ENCODE measurements around the gene DRAM1.

The DRAM1 gene

DNA sequence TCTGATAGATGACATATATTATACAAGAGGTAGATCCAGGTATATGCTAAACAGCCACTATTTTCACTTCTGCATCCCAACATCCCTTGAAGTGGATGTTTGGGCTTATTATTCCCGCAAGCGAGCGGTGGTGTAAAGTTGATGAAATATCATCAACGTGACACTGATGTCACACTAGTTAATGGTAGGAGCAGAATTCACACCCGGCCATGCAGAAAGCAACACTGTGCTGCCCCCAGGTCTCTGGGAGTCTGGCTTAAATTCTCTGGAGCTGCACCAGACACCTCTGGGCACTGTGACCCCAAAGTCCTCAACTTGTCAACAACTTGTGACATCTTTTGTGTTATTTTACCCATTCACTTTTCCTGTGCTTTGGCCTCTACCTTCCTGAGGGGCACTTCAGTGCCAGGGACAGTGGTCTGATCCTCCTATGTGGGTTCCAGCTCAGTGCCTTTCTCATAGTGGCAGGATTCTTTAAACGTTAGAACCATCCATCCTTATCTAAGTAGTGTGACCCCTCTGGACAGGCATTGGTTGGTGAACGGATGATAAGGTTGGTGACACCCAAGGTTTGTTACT lies 952 bp downstream of the DRAM1 start:
- TF ChIP-seq GATA3 (IDR thresholded peaks at IDR 0.05; ENCODE audit: low read depth, low read length) (no peak), GATA2 (IDR thresholded peaks at IDR 0.05; ENCODE audit: low read depth, low read length) (no peak)

DNA sequence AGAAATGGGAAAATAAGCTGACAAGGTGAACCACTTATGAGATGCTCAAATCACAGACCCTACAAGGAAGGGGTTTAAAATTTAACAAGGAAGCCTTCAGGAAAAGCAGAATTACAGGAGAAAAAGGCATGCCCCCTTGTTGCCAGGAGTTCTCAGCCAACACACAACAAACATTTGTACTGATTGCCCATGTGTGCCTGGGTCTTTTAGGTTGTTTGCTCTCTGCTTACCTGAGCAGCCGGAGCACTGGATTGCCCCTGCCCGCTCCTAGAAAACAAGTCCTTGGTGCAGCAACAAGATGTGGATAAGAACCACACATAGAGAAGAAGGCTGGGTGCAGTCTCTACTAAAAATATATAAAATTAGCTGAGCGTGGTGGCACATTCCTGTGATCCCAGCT lies 3.4 kb downstream of the DRAM1 start:
- TF ChIP-seq GATA2 (IDR thresholded peaks at IDR 0.05; ENCODE audit: low read depth, low read length) (no peak), GATA3 (IDR thresholded peaks at IDR 0.05; ENCODE audit: low read depth, low read length) (no peak)

DNA sequence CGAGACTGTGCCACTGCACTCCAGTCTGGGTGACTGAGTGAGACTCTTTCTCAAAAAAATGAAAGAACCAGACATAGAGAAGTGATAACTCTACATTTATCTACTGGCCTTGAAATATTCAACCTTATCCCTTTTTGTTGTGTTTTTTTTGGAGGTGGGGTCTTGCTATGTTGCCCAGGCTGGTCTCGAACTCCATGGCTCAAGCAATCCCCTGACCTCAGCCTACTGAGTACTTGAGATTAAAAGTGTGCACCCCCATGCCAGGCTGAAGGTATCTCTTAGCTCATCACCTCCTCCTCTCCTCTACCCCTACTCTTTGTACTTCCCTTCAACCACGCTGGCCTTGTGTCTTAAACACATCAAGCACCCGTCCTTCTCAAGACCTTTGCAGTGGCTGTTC lies 3.8 kb downstream of the DRAM1 start:
- TF ChIP-seq GATA2 (IDR thresholded peaks at IDR 0.05; ENCODE audit: low read depth, low read length) (no peak), GATA3 (IDR thresholded peaks at IDR 0.05; ENCODE audit: low read depth, low read length) (no peak)

DNA sequence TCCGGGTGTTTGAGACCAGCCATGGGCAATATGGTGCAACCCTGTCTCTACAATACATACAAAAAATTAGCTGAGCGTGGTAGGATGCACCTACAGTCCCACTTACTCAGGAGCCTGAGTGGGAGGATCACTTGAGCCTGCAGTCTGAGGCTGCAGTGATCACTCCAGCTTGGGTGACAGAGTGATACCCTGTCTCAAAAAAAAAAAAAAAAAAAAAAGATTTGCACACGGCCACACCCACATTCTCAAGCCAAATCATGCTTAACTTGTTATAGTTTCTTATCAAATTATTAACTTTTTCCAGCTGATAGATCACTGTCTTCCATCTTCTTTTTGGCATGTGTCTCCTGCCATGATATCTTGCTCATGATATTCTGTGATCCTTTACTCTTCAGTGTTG lies 6.8 kb downstream of the DRAM1 start:
- TF ChIP-seq GATA2 (IDR thresholded peaks at IDR 0.05; ENCODE audit: low read depth, low read length): no peak
- no peak for TF ChIP-seq GATA3 (IDR thresholded peaks at IDR 0.05; ENCODE audit: low read depth, low read length)

DNA sequence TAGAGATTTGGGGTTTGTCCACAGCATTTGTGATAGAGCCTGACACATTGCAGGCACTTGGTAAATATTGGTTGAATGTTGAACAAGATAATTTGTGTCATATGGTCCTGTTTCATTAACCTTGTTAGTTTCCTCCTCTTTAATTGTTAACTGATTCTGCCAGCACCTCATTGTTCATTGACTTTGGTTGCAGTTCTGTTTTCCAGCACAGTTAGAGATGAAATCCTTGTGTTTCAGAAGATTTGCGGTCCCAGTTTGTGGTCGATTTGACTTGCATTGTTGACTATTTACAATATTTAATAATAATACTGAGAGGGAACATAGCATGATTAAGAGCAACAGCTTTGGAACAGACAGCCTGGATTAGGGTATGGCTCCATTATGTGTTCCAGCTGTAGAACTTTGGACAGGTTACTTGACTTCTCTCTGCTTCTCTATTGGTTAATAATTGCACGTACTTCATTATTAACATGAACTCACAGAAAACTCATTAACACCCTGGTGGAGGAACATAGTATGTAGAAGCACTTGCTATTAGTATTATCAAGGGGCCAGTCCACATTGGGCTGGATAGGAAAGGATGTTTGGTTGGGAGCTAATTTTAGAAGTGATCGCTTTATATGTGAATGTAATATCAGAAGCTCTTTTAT lies 8.7 kb downstream of the DRAM1 start:
- TF ChIP-seq GATA2 (IDR thresholded peaks at IDR 0.05; ENCODE audit: low read depth, low read length) (no peak), GATA3 (IDR thresholded peaks at IDR 0.05; ENCODE audit: low read depth, low read length) (no peak)

DNA sequence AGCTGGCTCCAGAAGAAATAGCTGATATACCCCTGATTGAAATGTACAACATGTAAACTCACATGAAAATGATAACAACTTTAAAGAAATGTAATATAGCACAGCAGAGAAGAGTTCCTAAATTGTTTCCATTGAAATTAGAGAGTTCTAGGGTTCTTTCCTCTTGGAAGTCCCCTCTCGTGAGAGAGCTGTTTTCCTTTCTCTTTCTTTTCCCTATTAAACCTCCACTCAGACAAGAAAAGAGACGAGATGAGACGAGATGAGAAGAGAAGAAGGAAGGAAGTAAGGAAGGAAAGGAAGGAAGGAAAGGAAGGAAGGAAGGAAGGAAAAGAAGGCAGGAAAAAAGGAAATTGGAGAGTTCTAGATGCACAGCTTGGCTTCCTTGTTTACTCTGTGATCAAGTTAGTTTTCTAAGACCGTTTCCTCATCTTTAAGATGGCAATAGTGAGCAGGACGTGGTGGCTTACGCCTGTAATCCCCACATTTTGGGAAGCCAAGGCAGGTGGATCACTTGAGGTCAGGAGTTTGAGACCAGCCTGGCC lies 11.9 kb downstream of the DRAM1 start:
- TF ChIP-seq GATA2 (IDR thresholded peaks at IDR 0.05; ENCODE audit: low read depth, low read length) (no peak), GATA3 (IDR thresholded peaks at IDR 0.05; ENCODE audit: low read depth, low read length) (no peak)

DNA sequence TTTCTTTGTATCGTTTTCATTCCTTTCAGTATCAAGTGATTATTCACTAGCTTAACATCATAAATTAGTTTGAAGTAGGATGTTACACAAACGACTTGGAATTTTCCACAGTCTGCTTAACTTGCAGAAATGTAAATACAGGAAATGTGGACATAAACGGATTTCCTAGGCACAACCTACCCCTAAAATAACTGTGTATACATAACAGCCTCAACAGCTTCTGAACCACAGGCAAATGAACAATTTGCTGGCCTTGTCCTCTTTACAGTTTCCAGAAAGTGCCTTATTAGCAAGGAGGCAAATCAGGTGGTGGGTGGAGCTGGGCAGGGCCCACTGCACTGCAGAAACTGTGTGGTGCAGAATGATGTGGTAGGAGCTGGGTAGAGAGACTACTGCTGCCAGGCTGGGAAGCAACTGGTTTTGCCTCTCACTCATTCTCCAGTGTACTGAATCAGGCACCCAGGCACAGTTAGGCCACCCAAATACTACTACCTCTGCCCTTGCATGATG lies 14.1 kb downstream of the DRAM1 start:
- TF ChIP-seq GATA3 (IDR thresholded peaks at IDR 0.05; ENCODE audit: low read depth, low read length): no peak
- TF ChIP-seq GATA2 (IDR thresholded peaks at IDR 0.05; ENCODE audit: low read depth, low read length): no peak

DNA sequence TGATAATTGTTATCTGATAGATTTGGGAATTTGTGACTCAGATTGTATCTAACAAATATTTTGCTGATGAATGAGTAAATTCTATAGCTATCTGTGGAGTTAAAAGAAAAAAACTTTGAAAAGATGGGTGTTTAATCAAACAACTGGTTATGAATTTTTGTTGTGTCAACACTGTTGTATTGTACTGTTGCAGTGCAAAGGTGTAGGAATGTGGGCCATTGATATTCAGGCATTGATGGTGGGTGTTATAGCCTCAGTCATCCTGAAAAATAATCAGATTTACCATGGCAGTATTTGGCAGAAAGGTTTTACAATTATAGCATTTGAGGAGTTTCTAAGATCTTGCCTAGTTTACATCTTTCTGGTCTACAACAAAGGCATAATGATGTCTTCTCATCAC lies 15.4 kb downstream of the DRAM1 start:
- TF ChIP-seq GATA3 (IDR thresholded peaks at IDR 0.05; ENCODE audit: low read depth, low read length): no peak
- no peak for TF ChIP-seq GATA2 (IDR thresholded peaks at IDR 0.05; ENCODE audit: low read depth, low read length)

DNA sequence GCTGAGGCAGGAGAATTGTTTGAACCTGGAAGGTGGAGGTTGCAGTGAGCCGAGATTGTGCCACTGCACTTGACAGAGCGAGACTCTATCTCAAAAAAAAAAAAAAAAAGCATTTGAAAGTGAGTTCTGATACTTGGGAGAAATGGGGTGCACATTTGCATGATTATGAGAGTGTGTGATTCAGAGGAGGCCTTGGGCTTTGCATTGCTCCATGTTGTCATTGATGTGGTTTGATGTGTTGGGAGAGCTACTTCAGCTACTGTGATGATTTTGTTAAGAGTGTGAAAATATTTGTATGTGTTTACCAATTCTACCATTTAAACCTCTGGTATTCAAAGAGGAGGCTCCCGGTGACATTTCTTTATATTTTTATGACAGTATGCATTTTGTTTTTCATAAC lies 24.4 kb downstream of the DRAM1 start:
- TF ChIP-seq GATA3 (IDR thresholded peaks at IDR 0.05; ENCODE audit: low read depth, low read length): no peak
- no peak for TF ChIP-seq GATA2 (IDR thresholded peaks at IDR 0.05; ENCODE audit: low read depth, low read length)

DNA sequence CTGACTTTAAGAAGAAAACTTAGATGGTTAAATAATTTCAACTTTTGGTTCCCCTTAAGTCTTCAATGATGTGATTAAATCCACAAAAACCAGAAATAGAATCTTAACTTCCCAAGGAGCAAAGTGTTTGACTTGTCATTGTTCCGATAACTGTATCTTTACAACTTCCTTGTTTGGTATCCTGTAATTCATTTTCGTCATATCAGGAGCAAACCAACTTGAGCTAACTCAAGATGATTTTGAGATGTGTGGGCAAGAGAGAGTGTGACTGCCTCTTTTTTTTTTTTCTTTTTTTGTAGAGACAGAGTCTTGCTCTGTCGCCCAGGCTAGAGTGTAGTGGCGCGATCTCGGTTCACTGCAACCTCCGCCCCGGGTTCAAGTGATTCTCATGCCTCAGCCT lies 25.3 kb downstream of the DRAM1 start:
- TF ChIP-seq GATA3 (IDR thresholded peaks at IDR 0.05; ENCODE audit: low read depth, low read length) (no peak), GATA2 (IDR thresholded peaks at IDR 0.05; ENCODE audit: low read depth, low read length) (no peak)

DNA sequence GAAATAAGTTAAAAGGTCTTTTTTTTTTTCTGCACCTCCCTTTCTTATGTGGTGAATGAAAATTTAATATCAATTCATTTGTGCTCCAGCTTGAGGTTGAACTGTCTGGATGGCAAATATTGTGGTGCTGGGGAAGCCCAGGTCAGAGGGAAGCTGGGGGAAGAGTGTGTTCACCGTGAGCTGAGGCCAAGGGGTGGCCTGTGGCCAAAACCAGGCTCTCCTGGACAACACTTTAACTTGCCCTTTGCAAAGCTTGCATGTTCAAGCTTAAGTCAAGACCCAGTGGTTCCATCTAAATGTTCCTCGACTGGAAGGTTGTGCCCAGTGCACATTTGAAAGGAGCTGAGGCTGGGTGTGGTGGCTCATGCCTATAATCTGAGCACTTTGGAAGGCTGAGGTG lies 28.8 kb downstream of the DRAM1 start:
- TF ChIP-seq GATA2 (IDR thresholded peaks at IDR 0.05; ENCODE audit: low read depth, low read length): no peak
- TF ChIP-seq GATA3 (IDR thresholded peaks at IDR 0.05; ENCODE audit: low read depth, low read length): no peak

DNA sequence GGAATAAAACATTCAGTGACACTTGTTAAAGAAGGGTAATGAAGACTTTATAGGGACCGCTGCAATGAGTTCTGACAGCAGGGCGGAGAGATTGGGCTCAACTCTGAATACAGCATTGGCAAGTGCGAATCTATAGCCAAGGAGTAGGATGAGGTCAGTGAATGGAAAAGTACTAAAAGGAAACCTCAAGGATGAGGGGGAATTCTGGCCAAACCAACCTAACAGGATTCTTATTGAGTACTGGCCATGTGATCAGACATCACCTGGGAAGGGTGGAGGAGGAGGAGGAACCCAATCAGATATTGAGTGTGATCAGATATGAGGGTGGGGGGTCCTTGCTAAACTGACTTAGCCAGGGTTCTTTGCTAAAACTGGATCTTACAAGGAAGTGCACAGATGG lies 31.0 kb downstream of the DRAM1 start:
- TF ChIP-seq GATA3 (IDR thresholded peaks at IDR 0.05; ENCODE audit: low read depth, low read length) (no peak), GATA2 (IDR thresholded peaks at IDR 0.05; ENCODE audit: low read depth, low read length) (no peak)

DNA sequence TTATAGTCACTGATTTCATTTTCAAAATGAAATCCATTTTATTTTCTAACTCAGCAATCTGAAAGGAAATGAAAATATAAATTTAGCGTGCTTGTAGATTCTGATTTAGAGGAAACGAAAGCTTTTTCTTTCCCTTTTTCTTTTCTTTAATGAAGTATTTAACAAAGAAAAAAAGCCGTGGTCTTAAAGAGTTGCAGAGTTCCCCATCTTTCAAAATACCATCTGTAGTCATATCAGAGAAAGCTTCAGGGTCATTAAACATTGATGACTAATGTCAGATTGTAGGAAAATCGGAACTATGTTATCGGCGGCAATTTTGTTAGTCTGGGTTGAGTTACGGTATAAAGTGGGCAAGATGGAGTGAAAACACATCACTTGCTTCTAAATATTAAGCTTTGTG lies 32.3 kb downstream of the DRAM1 start:
- TF ChIP-seq GATA2 (IDR thresholded peaks at IDR 0.05; ENCODE audit: low read depth, low read length): no peak
- no peak for TF ChIP-seq GATA3 (IDR thresholded peaks at IDR 0.05; ENCODE audit: low read depth, low read length)

DNA sequence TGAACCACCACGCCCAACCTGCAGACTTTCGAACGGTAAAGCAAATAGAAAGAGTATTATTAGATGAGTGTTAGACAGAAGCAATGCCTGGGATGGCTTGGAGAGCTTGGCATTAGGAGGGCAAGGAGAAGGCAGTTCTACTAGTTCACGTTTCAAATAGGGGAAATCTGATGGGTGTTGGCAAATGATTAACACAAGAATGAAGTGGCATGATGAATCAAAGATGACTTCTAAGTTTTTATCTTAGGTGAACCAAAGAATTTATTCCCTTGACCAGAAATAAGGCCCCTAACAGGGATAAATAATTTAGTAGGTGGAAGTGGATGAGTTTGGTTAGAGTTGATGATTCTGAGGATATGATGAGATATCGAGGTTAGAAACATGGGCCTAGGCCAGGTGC lies 38.5 kb downstream of the DRAM1 start:
- TF ChIP-seq GATA2 (IDR thresholded peaks at IDR 0.05; ENCODE audit: low read depth, low read length) (no peak), GATA3 (IDR thresholded peaks at IDR 0.05; ENCODE audit: low read depth, low read length) (no peak)

DNA sequence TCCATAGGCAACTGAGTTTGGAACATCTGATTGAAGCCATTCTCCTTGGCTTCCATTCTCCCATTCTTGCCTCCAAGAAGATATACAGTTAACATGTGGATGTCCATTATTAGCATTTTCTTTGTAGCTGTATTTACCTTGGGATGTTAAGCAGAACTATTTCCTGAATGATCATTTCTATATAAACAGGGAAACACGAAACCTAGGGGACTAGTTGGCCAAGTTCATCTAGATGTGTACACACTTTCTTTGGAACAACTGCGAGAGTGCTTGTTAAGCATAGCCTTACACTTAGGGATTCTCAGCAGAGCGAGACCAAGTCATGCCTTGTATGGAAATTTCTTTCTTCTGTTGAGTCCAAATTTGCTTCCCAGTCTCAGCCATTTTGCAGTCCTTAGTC lies 42.1 kb downstream of the DRAM1 start:
- TF ChIP-seq GATA3 (IDR thresholded peaks at IDR 0.05; ENCODE audit: low read depth, low read length): no peak
- TF ChIP-seq GATA2 (IDR thresholded peaks at IDR 0.05; ENCODE audit: low read depth, low read length): no peak

All from SH-SY5Y (cell line).